Measurements from ENCODE around the gene VNN1.

VNN1 gene

GRCh38 chr6:132713352-132714134 lies at the start of gene VNN1:
VNN1 (minus strand) TSS chr6:132714055; CDS start chr6:132714035, 20 bp downstream.
- no peak for DNase-seq (ENCODE audit: low read depth in 2 of 2)

DNA sequence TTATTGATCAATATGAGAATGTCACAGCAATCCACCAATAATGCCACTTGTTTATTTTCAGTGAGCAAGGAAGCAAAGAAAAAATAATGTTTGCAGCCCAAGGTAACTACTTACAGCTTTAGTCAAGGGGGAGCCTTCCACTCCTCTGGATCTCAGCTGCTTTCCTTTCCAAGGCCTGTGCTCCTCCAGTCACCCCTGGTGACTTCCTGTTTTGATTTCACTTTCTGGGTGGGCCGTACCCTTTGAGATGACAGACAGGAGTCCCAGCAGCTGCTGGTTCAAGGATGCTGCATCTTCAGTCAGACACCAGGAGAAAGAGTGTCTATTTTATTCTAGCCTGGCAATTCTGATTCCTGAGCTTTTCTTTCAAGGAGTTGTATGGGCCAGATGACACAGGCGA lies 49.4 kb upstream of the VNN1 start:
- DNase-seq (ENCODE audit: low read depth in 2 of 2): peak; percentile 22 to 26

DNA sequence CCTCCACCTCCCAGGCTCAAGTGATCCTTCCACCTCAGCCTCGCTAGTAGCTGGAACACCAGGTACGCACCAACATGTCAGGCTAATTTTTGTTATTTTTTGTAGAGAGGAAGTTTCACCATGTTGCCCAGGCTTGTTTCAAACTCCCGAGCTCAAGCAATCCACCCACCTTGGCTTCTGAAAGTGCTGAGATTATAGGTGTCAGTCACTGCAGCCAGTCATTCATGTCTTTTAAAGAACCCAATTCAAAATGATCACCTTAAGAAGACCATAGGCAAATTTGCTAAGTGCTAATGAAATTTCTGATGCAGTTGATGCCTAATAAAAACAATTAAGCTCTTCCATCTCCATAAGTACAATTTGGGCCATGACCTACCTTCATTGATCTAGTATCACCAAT lies 46.4 kb upstream of the VNN1 start:
- DNase-seq (ENCODE audit: low read depth in 2 of 2): no peak

GRCh38 chr6:132758689-132759088 lies 44.8 kb upstream of the VNN1 start:
- no peak for DNase-seq (ENCODE audit: low read depth in 2 of 2)

- no peak for DNase-seq (ENCODE audit: low read depth in 2 of 2)
Measured at GRCh38 chr6:132752255-132752654, 38.4 kb upstream of the VNN1 start.

DNA sequence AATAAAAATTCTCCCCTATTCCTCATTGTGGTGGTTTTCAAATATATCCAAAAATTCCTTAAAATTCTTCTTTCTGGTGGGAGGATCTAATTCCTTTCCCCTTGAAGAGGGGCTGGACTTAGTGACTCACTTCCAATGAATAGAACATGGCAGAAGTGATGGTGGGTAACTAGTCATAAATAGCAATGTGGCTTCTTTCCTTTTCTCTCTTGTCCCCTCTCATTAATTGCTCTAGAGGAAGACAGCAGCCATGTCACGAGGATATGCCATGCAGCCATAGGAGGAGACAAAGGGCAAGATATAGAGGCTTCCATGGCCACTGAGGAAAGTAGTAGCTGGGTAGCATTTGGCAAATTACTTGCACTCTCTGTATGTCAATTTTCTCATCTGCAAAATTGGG lies 38.0 kb upstream of the VNN1 start:
- DNase-seq (ENCODE audit: low read depth in 2 of 2): no peak

GRCh38 chr6:132751306-132751705 lies 37.5 kb upstream of the VNN1 start:
- no peak for DNase-seq (ENCODE audit: low read depth in 2 of 2)

- no peak for DNase-seq (ENCODE audit: low read depth in 2 of 2)
Measured at GRCh38 chr6:132750455-132751248, 36.8 kb upstream of the VNN1 start.

DNA sequence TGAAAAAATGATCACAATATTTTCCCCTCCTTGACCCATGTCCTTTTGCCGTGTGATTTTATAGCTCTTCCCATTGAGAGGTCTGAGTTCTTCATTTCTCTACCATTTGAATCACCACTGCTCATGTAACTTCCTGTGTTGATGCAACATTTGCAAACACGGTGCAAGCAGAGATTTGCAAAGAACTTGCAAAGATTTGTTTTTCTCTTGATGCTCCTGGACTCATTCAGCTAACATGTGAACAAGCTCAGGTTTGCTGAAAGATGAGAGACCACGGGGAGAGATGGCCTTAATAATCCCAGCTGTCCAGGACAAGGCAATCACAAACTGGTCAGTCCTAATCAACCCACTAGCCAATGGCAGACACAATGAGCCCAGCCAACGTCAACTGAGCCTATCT lies 35.3 kb upstream of the VNN1 start:
- DNase-seq (ENCODE audit: low read depth in 2 of 2): no peak

DNA sequence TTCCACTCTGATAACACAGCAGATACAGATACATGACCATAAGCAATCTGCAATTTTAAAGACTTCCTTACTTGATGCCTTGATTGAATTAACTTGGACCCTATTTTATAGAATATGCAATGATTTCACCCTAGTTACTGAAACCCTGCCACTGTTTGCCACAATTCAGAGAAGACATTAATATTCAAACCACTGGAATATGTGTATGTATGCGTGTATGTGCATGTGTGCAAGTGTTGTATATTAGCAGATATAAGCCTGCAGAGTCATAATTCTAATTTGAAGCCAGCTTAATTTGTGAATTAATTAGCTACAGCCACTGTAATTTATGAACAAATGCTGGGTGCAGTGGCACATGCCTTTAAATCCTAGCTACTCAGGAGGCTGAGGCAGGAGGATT lies 34.6 kb upstream of the VNN1 start:
- DNase-seq (ENCODE audit: low read depth in 2 of 2): no peak

DNA sequence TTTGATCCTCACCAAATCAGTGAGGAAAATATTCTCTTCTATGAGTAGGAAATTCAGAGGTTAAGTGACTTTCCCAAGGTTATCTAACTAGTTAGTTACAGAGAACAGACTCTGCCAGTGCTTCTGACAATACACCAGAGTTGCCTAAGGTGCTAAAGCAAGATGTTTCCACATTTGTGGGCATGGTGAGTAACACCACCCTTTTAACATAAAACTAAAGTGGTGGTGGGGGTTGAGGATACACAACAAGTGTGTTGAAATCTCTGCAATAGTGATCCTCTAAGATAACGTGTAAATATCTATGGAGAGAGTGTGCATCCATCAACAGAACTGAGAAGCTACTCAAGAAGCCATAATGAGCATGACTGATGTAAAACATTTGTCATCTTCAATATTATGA lies 32.2 kb upstream of the VNN1 start:
- no peak for DNase-seq (ENCODE audit: low read depth in 2 of 2)

DNA sequence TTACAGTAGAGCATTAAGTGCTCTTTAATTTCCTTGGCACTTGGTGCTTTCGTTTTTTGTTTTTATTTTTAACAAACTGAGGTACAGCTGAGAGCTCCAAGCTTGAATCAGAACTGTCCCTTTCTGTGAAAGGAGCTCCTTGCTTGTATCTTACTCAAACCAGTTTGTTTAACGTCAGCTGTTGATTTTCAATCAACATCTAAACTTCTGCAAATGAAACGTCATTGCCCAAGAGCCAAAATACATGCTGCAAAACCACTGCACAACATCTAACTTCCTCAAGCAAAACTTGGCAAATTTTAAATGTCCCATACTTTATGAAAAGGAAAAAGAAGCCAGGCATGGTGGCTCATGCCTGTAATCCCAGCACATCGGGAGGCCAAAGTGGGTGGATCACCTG lies 28.6 kb upstream of the VNN1 start:
- no peak for DNase-seq (ENCODE audit: low read depth in 2 of 2)

GRCh38 chr6:132741281-132741680 lies 27.4 kb upstream of the VNN1 start:
- DNase-seq (ENCODE audit: low read depth in 2 of 2): no peak

GRCh38 chr6:132736239-132736638 lies 22.4 kb upstream of the VNN1 start:
- DNase-seq (ENCODE audit: low read depth in 2 of 2): no peak

- DNase-seq (ENCODE audit: low read depth in 2 of 2): no peak
Measured at GRCh38 chr6:132734694-132735236, 20.9 kb upstream of the VNN1 start.

GRCh38 chr6:132733814-132734213 lies 20.0 kb upstream of the VNN1 start:
- DNase-seq (ENCODE audit: low read depth in 2 of 2): no peak

DNA sequence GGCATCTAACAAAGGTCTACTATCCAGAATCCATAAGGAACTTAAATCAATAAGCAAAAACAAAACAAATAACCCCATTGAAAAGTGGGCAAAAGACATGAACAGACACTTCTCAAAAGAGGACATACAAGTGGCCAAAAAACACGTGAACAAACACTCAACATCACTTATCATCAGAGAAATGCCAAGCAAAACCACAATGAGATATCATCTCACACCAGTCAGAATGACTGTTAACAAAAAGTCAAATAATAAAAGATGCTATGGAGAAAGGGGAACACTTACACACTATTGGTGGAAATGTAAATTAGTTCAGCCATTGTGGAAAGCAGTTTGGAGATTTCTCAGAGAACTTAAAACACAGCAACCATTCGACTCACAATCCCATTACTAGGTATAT lies 19.4 kb upstream of the VNN1 start:
- DNase-seq (ENCODE audit: low read depth in 2 of 2): no peak

GRCh38 chr6:132731086-132731485 lies 17.2 kb upstream of the VNN1 start:
- DNase-seq (ENCODE audit: low read depth in 2 of 2): no peak

GRCh38 chr6:132730560-132730959 lies 16.7 kb upstream of the VNN1 start:
- no peak for DNase-seq (ENCODE audit: low read depth in 2 of 2)

- DNase-seq (ENCODE audit: low read depth in 2 of 2): no peak
Measured at GRCh38 chr6:132728616-132729015, 14.8 kb upstream of the VNN1 start.

DNA sequence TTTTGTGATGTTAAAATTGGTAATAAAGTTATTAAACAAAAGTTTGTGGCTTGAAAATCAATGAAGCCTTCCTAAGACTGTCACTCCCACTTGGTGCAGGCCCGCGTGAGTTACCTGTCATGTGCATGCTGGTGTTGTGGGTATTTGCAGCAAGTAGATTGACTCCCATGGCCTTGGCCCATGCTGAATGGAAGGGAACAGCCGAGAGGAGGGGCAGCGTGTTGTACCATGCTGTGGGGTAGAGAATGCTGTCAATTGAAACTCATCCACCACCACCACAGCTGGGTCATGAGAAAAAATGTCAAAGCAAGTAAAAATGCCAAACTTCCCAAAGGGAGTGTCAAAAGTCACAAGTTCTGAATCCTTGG lies 12.7 kb upstream of the VNN1 start:
- no peak for DNase-seq (ENCODE audit: low read depth in 2 of 2)

DNA sequence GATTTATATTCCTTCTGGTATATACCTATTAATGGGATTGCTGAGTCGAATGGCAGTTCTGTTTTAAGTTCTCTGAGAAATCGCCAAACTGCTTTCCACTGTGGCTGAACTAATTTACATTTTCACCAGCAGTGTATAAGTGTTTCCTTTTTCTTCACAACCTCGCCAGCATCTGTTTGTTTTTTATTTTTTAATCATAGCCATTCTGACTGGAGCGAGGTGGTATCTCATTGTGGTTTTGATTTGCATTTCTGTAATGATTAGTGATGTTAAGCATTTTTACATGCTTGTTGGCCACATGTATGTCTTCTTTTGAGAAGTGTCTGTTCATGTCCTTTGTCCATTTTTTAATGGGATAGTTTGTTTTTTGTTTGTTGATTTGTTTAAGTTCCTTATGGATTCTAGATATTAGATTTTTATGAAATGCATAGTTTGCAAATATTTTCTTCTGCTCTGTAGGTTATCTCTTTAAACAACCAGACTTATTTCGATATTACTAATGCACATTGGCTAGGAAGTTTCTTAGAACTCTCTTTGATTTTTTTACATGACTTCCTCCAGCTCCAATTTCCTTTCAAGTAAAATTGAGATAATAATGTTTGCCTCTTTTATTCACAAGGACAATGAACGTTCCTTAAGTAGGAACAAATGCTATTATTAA lies 12.2 kb upstream of the VNN1 start:
- no peak for DNase-seq (ENCODE audit: low read depth in 2 of 2)

GRCh38 chr6:132725471-132725870 lies 11.6 kb upstream of the VNN1 start:
- no peak for DNase-seq (ENCODE audit: low read depth in 2 of 2)

Data from stimulated activated CD4-positive, alpha-beta T cell treated with anti-CD3 and anti-CD28 coated beads, Interleukin-12 subunit alpha, Interleukin-12 subunit beta, amount 100 ng/mL, for 24 hours (primary cell).